IMR-90 (cell line): ENCODE measurements around the gene GUCY2F. TPM values are rescaled to one million over a fixed set of nuclear protein-coding genes. Genes with fewer than 3 reads are reported as not detected.

Source experiments
- ATAC-seq: fragments of 200-7000 bp; cut with Tn5 transposase; 2 replicates; pipeline ENCODE4 v1.9.1; 2020; ENCODE audit warnings: low read depth, mild to moderate bottlenecking, moderate library complexity
- BruUV-seq: library from RNA; stranded (reverse); fragments of 400-500 nt; replicated peaks from 2 replicates; lab custom pipeline; 2021; lab: Mats Ljungman, UMichigan
- CTCF ChIA-PET: fragments of 300-600 bp; formaldehyde crosslinking; extraction: SDS; loops from one replicate; lab custom pipeline; 2021; ENCODE audit warnings: antibody characterized with exemption; lab: Yijun Ruan, JAX
- POLR2A ChIA-PET: fragments of 300-600 bp; sonication (Branson Sonifier 250); formaldehyde crosslinking; loops from one replicate; lab custom pipeline; 2022; ENCODE audit warnings: antibody characterized with exemption; ENCODE audit not compliant: unreplicated experiment; lab: Charles Lee
- DNase-seq: peaks from one replicate; pipeline ENCODE4 v3.0.0; 2013
- H2AFZ ChIP-seq: replicated peaks from 2 replicates; pipeline ENCODE3; 2013; ENCODE audit warnings: low read length, mild to moderate bottlenecking; ENCODE audit not compliant: poor library complexity
- H2AK5ac ChIP-seq: 2 replicates; pipeline ENCODE4 v1.6.1; 2013; ENCODE audit warnings: low read depth, low read length, inconsistent platforms
- H2AK9ac ChIP-seq: replicated peaks from 2 replicates; pipeline ENCODE3; 2013; ENCODE audit warnings: mild to moderate bottlenecking, low read depth, low read length, moderate library complexity; ENCODE audit not compliant: poor library complexity
- H2BK120ac ChIP-seq: 2 replicates; pipeline ENCODE4 v1.6.1; 2013; ENCODE audit warnings: low read depth, low read length, inconsistent platforms
- H2BK15ac ChIP-seq: 3 replicates; pipeline ENCODE4 v1.6.1; 2013; ENCODE audit warnings: low read depth, low read length, inconsistent platforms
- H2BK20ac ChIP-seq: 2 replicates; pipeline ENCODE4 v1.6.1; 2013; ENCODE audit warnings: low read depth, mild to moderate bottlenecking, inconsistent platforms, low read length, moderate library complexity
- H2BK5ac ChIP-seq: 2 replicates; pipeline ENCODE4 v1.6.1; 2013; ENCODE audit warnings: mild to moderate bottlenecking, low read depth, low read length, inconsistent platforms; ENCODE audit not compliant: poor library complexity, severe bottlenecking
- H3K14ac ChIP-seq: replicated peaks from 2 replicates; pipeline ENCODE4 v1.6.1; 2013; ENCODE audit warnings: low read depth, low read length, inconsistent platforms
- H3K18ac ChIP-seq: 2 replicates; pipeline ENCODE4 v1.6.1; 2013; ENCODE audit warnings: low read depth, low read length, control low read depth
- H3K23ac ChIP-seq: 2 replicates; pipeline ENCODE4 v1.6.1; 2013; ENCODE audit warnings: low read depth, low read length, inconsistent platforms
- H3K27ac ChIP-seq: 2 replicates; pipeline ENCODE4 v1.5.1; 2013; ENCODE audit warnings: mild to moderate bottlenecking, control low read depth, low read length; ENCODE audit not compliant: insufficient read depth
- H3K27me3 ChIP-seq: 2 replicates; pipeline ENCODE4 v1.6.1; 2013; ENCODE audit warnings: low read length; ENCODE audit not compliant: control insufficient read depth, insufficient read depth
- H3K36me3 ChIP-seq: 2 replicates; pipeline ENCODE4 v1.6.1; 2013; ENCODE audit warnings: low read length, mixed read lengths; ENCODE audit not compliant: control insufficient read depth, insufficient read depth
- H3K4ac ChIP-seq: 2 replicates; pipeline ENCODE4 v1.6.1; 2013; ENCODE audit warnings: low read depth, low read length, inconsistent platforms
- H3K4me1 ChIP-seq: 2 replicates; pipeline ENCODE4 v1.6.1; 2013; ENCODE audit warnings: low read length, mixed read lengths; ENCODE audit not compliant: control insufficient read depth, insufficient read depth
- H3K4me2 ChIP-seq: 2 replicates; pipeline ENCODE4 v1.6.1; 2013; ENCODE audit warnings: low read depth, mild to moderate bottlenecking, control low read depth, low read length, moderate library complexity
- H3K4me3 ChIP-seq: 2 replicates; pipeline ENCODE4 v1.5.1; 2013; ENCODE audit warnings: low read depth, mild to moderate bottlenecking, control low read depth, low read length, moderate library complexity; ENCODE audit not compliant: insufficient read depth
- H3K56ac ChIP-seq: 2 replicates; pipeline ENCODE4 v1.6.1; 2013; ENCODE audit warnings: low read length, inconsistent platforms; ENCODE audit not compliant: insufficient read depth; ENCODE audit errors: extremely low read depth
- H3K79me1 ChIP-seq, 2 experiments: 2 replicates each; pipeline ENCODE4 v1.6.1; 2013; ENCODE audit warnings: low read length in 2 of 2, inconsistent platforms in 1 of 2, low read depth in 1 of 2
- H3K9ac ChIP-seq: 2 replicates; pipeline ENCODE4 v1.6.1; 2013; ENCODE audit warnings: low read depth, low read length, control low read depth
- H3K9me1 ChIP-seq: 2 replicates; pipeline ENCODE4 v1.6.1; 2013; ENCODE audit warnings: low read length, inconsistent platforms; ENCODE audit not compliant: insufficient read depth
- H3K9me3 ChIP-seq: 2 replicates; pipeline ENCODE4 v1.6.1; 2013; ENCODE audit warnings: low read length; ENCODE audit not compliant: control insufficient read depth, insufficient read depth
- H4K20me1 ChIP-seq: 2 replicates; pipeline ENCODE4 v1.6.1; 2013; ENCODE audit warnings: low read length, inconsistent platforms; ENCODE audit not compliant: insufficient read depth
- H4K5ac ChIP-seq: 2 replicates; pipeline ENCODE4 v1.6.1; 2013; ENCODE audit warnings: mild to moderate bottlenecking, low read depth, low read length, control low read depth
- H4K8ac ChIP-seq, 2 experiments: 2 replicates each; pipeline ENCODE4 v1.6.1; 2013; ENCODE audit warnings: low read depth in 2 of 2, low read length in 2 of 2, control low read depth in 1 of 2, inconsistent platforms in 1 of 2
- H4K91ac ChIP-seq: 2 replicates; pipeline ENCODE4 v1.6.1; 2013; ENCODE audit warnings: low read depth, low read length, inconsistent platforms; ENCODE audit not compliant: insufficient read depth
- BHLHE40 ChIP-seq: fragments of 150-350 bp; IDR thresholded peaks from 2 replicates; pipeline ENCODE4 v1.6.1; 2016; ENCODE audit warnings: mild to moderate bottlenecking, low read depth, low read length
- CEBPB ChIP-seq: IDR thresholded peaks from 2 replicates; pipeline ENCODE4 v1.6.1; 2012; ENCODE audit warnings: low read depth, low read length, improper control_type of control experiment
- CHD1 ChIP-seq: IDR thresholded peaks from 2 replicates; pipeline ENCODE4 v1.6.1; 2012; ENCODE audit warnings: low read depth, low read length, improper control_type of control experiment
- CTCF ChIP-seq: conservative IDR thresholded peaks from 2 replicates; pipeline ENCODE4 v1.5.1; 2012; ENCODE audit warnings: mild to moderate bottlenecking, low read depth, low read length, improper control_type of control experiment
- ELK1 ChIP-seq: fragments of 150-350 bp; IDR thresholded peaks from 2 replicates; pipeline ENCODE4 v1.6.1; 2016; ENCODE audit warnings: low read depth, mild to moderate bottlenecking, low read length, moderate library complexity, borderline replicate concordance
- FOS ChIP-seq: fragments of 150-350 bp; IDR thresholded peaks from 2 replicates; pipeline ENCODE4 v1.6.1; 2016; ENCODE audit warnings: low read depth, low read length
- MAFK ChIP-seq: IDR thresholded peaks from 2 replicates; pipeline ENCODE4 v1.6.1; 2012; ENCODE audit warnings: low read depth, low read length, improper control_type of control experiment
- MAZ ChIP-seq: IDR thresholded peaks from 2 replicates; pipeline ENCODE4 v1.6.1; 2012; ENCODE audit warnings: low read depth, mild to moderate bottlenecking, low read length, improper control_type of control experiment, moderate library complexity, borderline replicate concordance
- MXI1 ChIP-seq: IDR thresholded peaks from 2 replicates; pipeline ENCODE4 v1.6.1; 2012; ENCODE audit warnings: low read depth, mild to moderate bottlenecking, low read length, moderate library complexity, borderline replicate concordance
- NFE2L2 ChIP-seq: fragments of 150-350 bp; IDR thresholded peaks from 2 replicates; pipeline ENCODE4 v1.6.1; 2016; ENCODE audit warnings: low read depth, mild to moderate bottlenecking, low read length
- POLR2A ChIP-seq: IDR thresholded peaks from 2 replicates; pipeline ENCODE4 v1.6.1; 2012; ENCODE audit warnings: mild to moderate bottlenecking, low read depth, low read length
- RCOR1 ChIP-seq: IDR thresholded peaks from 2 replicates; pipeline ENCODE4 v1.6.1; 2012; ENCODE audit warnings: mild to moderate bottlenecking, low read length, improper control_type of control experiment; ENCODE audit not compliant: insufficient replicate concordance
- RFX5 ChIP-seq: IDR thresholded peaks from 2 replicates; pipeline ENCODE4 v1.8.0; 2012; ENCODE audit warnings: low read depth, mild to moderate bottlenecking, low read length, moderate library complexity
- SMC3 ChIP-seq: fragments of 150-350 bp; IDR thresholded peaks from 2 replicates; pipeline ENCODE4 v1.6.1; 2016; ENCODE audit warnings: low read depth, mild to moderate bottlenecking, antibody characterized with exemption, low read length, moderate library complexity
- USF2 ChIP-seq: fragments of 150-350 bp; IDR thresholded peaks from 2 replicates; pipeline ENCODE4 v1.6.1; 2017; ENCODE audit warnings: mild to moderate bottlenecking, antibody characterized with exemption, low read length, low read depth
- WGBS, 2 experiments: methylation state at CpG; one replicate each; pipeline versions ENCODE4 v1.1.5 to v1.1.7; 2013; ENCODE audit warnings: missing lambda C conversion rate in 2 of 2; ENCODE audit not compliant: insufficient read length in 1 of 2; ENCODE audit errors: extremely low coverage in 2 of 2; 5-methylcytosine and 5-hydroxymethylcytosine counted together
- dilution Hi-C: fragments of 300-500 bp; cut with HindIII; formaldehyde crosslinking; loops from one replicate; pipeline ENCODE4 v1.14.3; 2018; ENCODE audit warnings: low sequenced_read_pairs; ENCODE audit not compliant: unreplicated experiment
- in situ Hi-C: fragments of 300-500 bp; cut with MboI; formaldehyde crosslinking; loops from 3 replicates; pipeline ENCODE4 v1.14.3; 2019; ENCODE audit warnings: low sequenced_read_pairs, inconsistent platforms, mixed read lengths
- intact Hi-C: fragments of 100-400 bp; cut with micrococcal nuclease; formaldehyde crosslinking; loops from 2 replicates; pipeline ENCODE4 v1.10.0; 2022
- polyA plus RNA-seq, 3 experiments: library from polyadenylated mRNA; depleted of rRNA; stranded (reverse); fragments of >200 nt; gene quantifications; 2 replicates each; pipeline ENCODE4 v1.2.3, GENCODE V29; 2012; ENCODE audit warnings: low replicate concordance in 1 of 3
- total RNA-seq: library from RNA; depleted of rRNA; stranded (reverse); fragments of >200 nt; gene quantifications from 2 replicates; pipeline ENCODE4 v1.2.3, GENCODE V29; 2012

Gene GUCY2F
- total and polyA plus RNA-seq, 2 of the 4 experiments (the other 2 are of a cell fraction), result not detected

GRCh38 chrX:109344101-109344500 lies 137.8 kb downstream of the GUCY2F start:
- intact Hi-C loops (no loop called here), in situ Hi-C loops (no loop called here), dilution Hi-C loops (no loop called here)
- Histone ChIP-seq H4K20me1 (no peaks in the 10 kb centered on the region), H4K91ac (no peak overlapping the region), H3K4me1 (no peaks in the 10 kb centered on the region), H3K79me1 (no peaks in the 10 kb centered on the region), H2AK9ac (no peak overlapping the region), H3K27ac (no peak overlapping the region), H3K4me3 (no peak overlapping the region), H3K4me2 (no peak overlapping the region), H2BK15ac (no peak overlapping the region), H3K14ac (no peak overlapping the region), H2BK5ac (no peak overlapping the region), H3K23ac (no peak overlapping the region), H3K9me3 (no peaks in the 10 kb centered on the region), H4K8ac (no peak overlapping the region), H4K5ac (no peak overlapping the region), H3K36me3 (no peaks in the 10 kb centered on the region), H2AK5ac (no peak overlapping the region), H3K9me1 (no peaks in the 10 kb centered on the region), H2AFZ (no peak overlapping the region), H3K18ac (no peak overlapping the region), H3K9ac (no peak overlapping the region), H3K56ac (no peak overlapping the region), H2BK120ac (no peak overlapping the region), H3K4ac (no peak overlapping the region), H3K27me3 (peaks cover 4% of the 10 kb centered on the region), H2BK20ac (no peak overlapping the region)
- TF ChIP-seq NFE2L2 (no peak), CEBPB (no peak), FOS (no peak), CTCF (no peak), ELK1 (no peak), MAZ (no peak), MXI1 (no peak), RCOR1 (no peak), RFX5 (no peak), BHLHE40 (no peak), SMC3 (no peak), POLR2A (no peak), CHD1 (no peak), USF2 (no peak), MAFK (no peak)
- CTCF ChIA-PET, result no interaction called here
- ATAC-seq (no peak), DNase-seq (no peak)
- BruUV-seq, result no TSS peak
- WGBS, 2 experiments, result 0% methylated on average over 1 of the region's 1 CpG; no CpG with 5 or more reads in 1 of the 2 experiments
- POLR2A ChIA-PET, result no interaction called here
